ENCODE results near the gene PGAP6. TPM values are rescaled to one million over a fixed set of nuclear protein-coding genes. Genes with fewer than 3 reads are reported as not detected.
A peak's percentile ranks its signal among the peaks of the same experiment; 100 is the strongest.

PGAP6 gene
- total and polyA plus RNA-seq, 2 of the 13 experiments (the other 11 are each of a cell fraction or from before 2014, with no cell fraction given), result 52.7 to 136 TPM

GRCh38 chr16:359871-360697, 21.7 kb downstream of the PGAP6 start (continued):
- TF ChIP-seq IRX3 (CRISPR knock-in tag; IDR thresholded peaks at IDR 0.05; ENCODE audit: borderline replicate concordance, low read depth) (no peak), ZNF292 (CRISPR knock-in tag; IDR thresholded peaks at IDR 0.05; ENCODE audit: borderline replicate concordance, low read depth) (0 out of 2 replicates have a peak, but pooled peaks have one; percentile 19), ZXDC (CRISPR knock-in tag; IDR thresholded peaks at IDR 0.05) (no peak), SUZ12 (IDR thresholded peaks at IDR 0.05; ENCODE audit: low read depth, low read length) (no peak), ZSCAN20 (CRISPR knock-in tag; IDR thresholded peaks at IDR 0.05; ENCODE audit: borderline replicate concordance) (peak; percentile 81; the same call in 1 of the 2 replicates), ZNF232 (CRISPR knock-in tag; IDR thresholded peaks at IDR 0.05; ENCODE audit: borderline replicate concordance) (no peak), KLF6 (CRISPR knock-in tag; IDR thresholded peaks at IDR 0.05) (no peak), MNT (IDR thresholded peaks at IDR 0.05) (no peak), RERE (CRISPR knock-in tag; IDR thresholded peaks at IDR 0.05; ENCODE audit: low read depth) (no peak), ATF5 (CRISPR knock-in tag; IDR thresholded peaks at IDR 0.05; ENCODE audit: low read depth) (no peak), SMAD3 (CRISPR knock-in tag; IDR thresholded peaks at IDR 0.05) (no peak), ZNF431 (CRISPR knock-in tag; IDR thresholded peaks at IDR 0.05; ENCODE audit: borderline replicate concordance, low read depth) (0 out of 2 replicates have a peak, but pooled peaks have one; percentile 26), NFKB2 (CRISPR knock-in tag; IDR thresholded peaks at IDR 0.05; ENCODE audit: borderline replicate concordance) (peak; percentile 35; the same call in 1 of the 2 replicates), ZNF709 (CRISPR knock-in tag; IDR thresholded peaks at IDR 0.05) (no peak; the same call in 1 of the 2 replicates), NR2F6 (IDR thresholded peaks at IDR 0.05) (no peak), NR2F6 (CRISPR knock-in tag; IDR thresholded peaks at IDR 0.05) (peak; percentile 59; the same call in 1 of the 2 replicates), ZNF496 (CRISPR knock-in tag; IDR thresholded peaks at IDR 0.05; ENCODE audit: insufficient replicate concordance) (no peak), TARDBP (CRISPR knock-in tag; IDR thresholded peaks at IDR 0.05) (0 out of 2 replicates have a peak, but pooled peaks have one; percentile 49), MIXL1 (CRISPR knock-in tag; IDR thresholded peaks at IDR 0.05) (peak; percentile 63; the same call in 1 of the 2 replicates)
